H9 (cell line): ENCODE results near the gene ALOX15B. TPM values are rescaled to one million over a fixed set of nuclear protein-coding genes. Genes with fewer than 3 reads are reported as not detected.

Source experiments
- DNase-seq: peaks from one replicate; pipeline ENCODE4 v3.0.0-alpha.2; 2017
- H2AFZ ChIP-seq: one replicate; pipeline ENCODE4 v1.6.1; 2013; ENCODE audit warnings: mild to moderate bottlenecking, low read length, control low read depth, moderate library complexity
- H2AK5ac ChIP-seq: 2 replicates; pipeline ENCODE4 v1.6.1; 2013; ENCODE audit warnings: low read length, control low read depth, mixed read lengths; ENCODE audit not compliant: insufficient read length
- H2BK120ac ChIP-seq: one replicate; pipeline ENCODE4 v1.6.1; 2013; ENCODE audit warnings: low read depth, mild to moderate bottlenecking, low read length, control low read depth, inconsistent platforms; ENCODE audit not compliant: poor library complexity, severe bottlenecking
- H2BK12ac ChIP-seq: 2 replicates; pipeline ENCODE4 v1.6.1; 2013; ENCODE audit warnings: low read length, control low read depth, mixed read lengths, low read depth; ENCODE audit not compliant: insufficient read length
- H2BK15ac ChIP-seq: 2 replicates; pipeline ENCODE4 v1.6.1; 2013; ENCODE audit warnings: low read depth, low read length, control low read depth
- H2BK20ac ChIP-seq: one replicate; pipeline ENCODE4 v1.6.1; 2013; ENCODE audit warnings: low read depth, mild to moderate bottlenecking, low read length, control low read depth, inconsistent platforms; ENCODE audit not compliant: poor library complexity, severe bottlenecking
- H2BK5ac ChIP-seq: 2 replicates; pipeline ENCODE4 v1.6.1; 2013; ENCODE audit warnings: low read length, control low read depth, mixed read lengths; ENCODE audit not compliant: insufficient read length
- H3K14ac ChIP-seq: 2 replicates; pipeline ENCODE4 v1.6.1; 2013; ENCODE audit warnings: low read length, control low read depth; ENCODE audit not compliant: insufficient read depth
- H3K18ac ChIP-seq: 2 replicates; pipeline ENCODE4 v1.6.1; 2013; ENCODE audit warnings: low read depth, mild to moderate bottlenecking, mixed read lengths, low read length, control low read depth; ENCODE audit not compliant: insufficient read length
- H3K23ac ChIP-seq: 2 replicates; pipeline ENCODE4 v1.6.1; 2013; ENCODE audit warnings: low read length, control low read depth, mixed read lengths, low read depth; ENCODE audit not compliant: insufficient read length
- H3K23me2 ChIP-seq: 2 replicates; pipeline ENCODE4 v1.6.1; 2013; ENCODE audit warnings: low read depth, mild to moderate bottlenecking, mixed read lengths, low read length, control low read depth; ENCODE audit not compliant: insufficient read length, poor library complexity, severe bottlenecking
- H3K27ac ChIP-seq: 2 replicates; pipeline ENCODE4 v1.5.1; 2013; ENCODE audit warnings: low read length, control low read depth, mixed read lengths, low read depth; ENCODE audit not compliant: insufficient read length
- H3K27me3 ChIP-seq: 2 replicates; pipeline ENCODE4 v1.6.1; 2013; ENCODE audit warnings: low read length, control low read depth, inconsistent platforms; ENCODE audit not compliant: insufficient read depth
- H3K4ac ChIP-seq: 2 replicates; pipeline ENCODE4 v1.6.1; 2013; ENCODE audit warnings: low read depth, mild to moderate bottlenecking, control low read depth, inconsistent platforms, low read length, moderate library complexity
- H3K4me1 ChIP-seq: 2 replicates; pipeline ENCODE4 v1.6.1; 2013; ENCODE audit warnings: low read length, control low read depth, inconsistent platforms; ENCODE audit not compliant: insufficient read depth
- H3K4me2 ChIP-seq: 2 replicates; pipeline ENCODE4 v1.6.1; 2013; ENCODE audit warnings: low read length, control low read depth, mixed read lengths; ENCODE audit not compliant: insufficient read length, insufficient read depth
- H3K56ac ChIP-seq: 2 replicates; pipeline ENCODE4 v1.6.1; 2013; ENCODE audit warnings: low read depth, mild to moderate bottlenecking, mixed read lengths, low read length, control low read depth; ENCODE audit not compliant: insufficient read length
- H3K79me1 ChIP-seq: 2 replicates; pipeline ENCODE4 v1.6.1; 2013; ENCODE audit warnings: low read depth, mild to moderate bottlenecking, moderate library complexity, low read length, control low read depth, inconsistent platforms; ENCODE audit not compliant: insufficient read depth, poor library complexity, severe bottlenecking
- H3K79me2 ChIP-seq: 2 replicates; pipeline ENCODE4 v1.6.1; 2013; ENCODE audit warnings: low read length, control low read depth, inconsistent platforms; ENCODE audit not compliant: insufficient read depth
- H3K9ac ChIP-seq: 2 replicates; pipeline ENCODE4 v1.6.1; 2013; ENCODE audit warnings: low read length, control low read depth, mixed read lengths; ENCODE audit not compliant: insufficient read length; ENCODE audit errors: extremely low read depth
- H3K9me3 ChIP-seq: one replicate; pipeline ENCODE4 v1.6.1; 2013; ENCODE audit warnings: low read depth, low read length, inconsistent platforms; ENCODE audit not compliant: control insufficient read depth
- H3T11ph ChIP-seq: one replicate; pipeline ENCODE4 v1.6.1; 2013; ENCODE audit warnings: mild to moderate bottlenecking, low read length, control low read depth, inconsistent platforms
- H4K20me1 ChIP-seq: one replicate; pipeline ENCODE4 v1.6.1; 2013; ENCODE audit not compliant: control insufficient read depth, insufficient read length, insufficient read depth
- H4K5ac ChIP-seq: 2 replicates; pipeline ENCODE4 v1.6.1; 2013; ENCODE audit warnings: low read depth, mild to moderate bottlenecking, mixed read lengths, low read length, control low read depth; ENCODE audit not compliant: insufficient read length
- H4K8ac ChIP-seq: replicated peaks from 2 replicates; pipeline ENCODE4 v1.6.1; 2013; ENCODE audit warnings: low read length, control low read depth, mixed read lengths, low read depth; ENCODE audit not compliant: insufficient read length
- H4K91ac ChIP-seq: 2 replicates; pipeline ENCODE4 v1.6.1; 2013; ENCODE audit warnings: low read depth, mild to moderate bottlenecking, moderate library complexity, mixed read lengths, low read length, control low read depth; ENCODE audit not compliant: insufficient read length
- H3K27ac Mint-ChIP-seq, 3 experiments: 2 replicates in 2 of 3; 3 replicates in 1 of 3; pipeline ENCODE4 v1.8.0; 2020 to 2021; ENCODE audit warnings: mixed read lengths in 3 of 3, mild to moderate bottlenecking in 1 of 3, moderate library complexity in 1 of 3
- H3K27me3 Mint-ChIP-seq: 2 replicates; pipeline ENCODE4 v1.8.0; 2021; ENCODE audit warnings: low read depth, mild to moderate bottlenecking, moderate library complexity, mixed read lengths
- H3K36me3 Mint-ChIP-seq, 3 experiments: 2 replicates in 2 of 3; 3 replicates in 1 of 3; pipeline ENCODE4 v1.8.0; 2020 to 2021; ENCODE audit warnings: low read depth in 3 of 3, mixed read lengths in 3 of 3; ENCODE audit not compliant: insufficient read depth in 1 of 3
- H3K4me1 Mint-ChIP-seq, 2 experiments: 2 replicates each; pipeline ENCODE4 v1.8.0; 2020; ENCODE audit warnings: mixed read lengths in 2 of 2
- H3K4me3 Mint-ChIP-seq, 2 experiments: 2 replicates in 1 of 2; 3 replicates in 1 of 2; pipeline ENCODE4 v1.8.0; 2020 to 2021; ENCODE audit warnings: mild to moderate bottlenecking in 2 of 2, mixed read lengths in 2 of 2, moderate library complexity in 1 of 2
- H3K9me3 Mint-ChIP-seq, 2 experiments: 2 replicates in 1 of 2; 3 replicates in 1 of 2; pipeline ENCODE4 v1.8.0; 2020; ENCODE audit warnings: mild to moderate bottlenecking in 2 of 2, mixed read lengths in 2 of 2, moderate library complexity in 1 of 2
- CTCF ChIP-seq: fragments of 200-600 bp; sonication (generic); conservative IDR thresholded peaks from 3 replicates; pipeline ENCODE4 v1.8.0; 2021; ENCODE audit warnings: antibody characterized with exemption, mild to moderate bottlenecking
- WGBS: extraction: QIAGEN DNeasy Blood & Tissue Kit; methylation state at CpG from one replicate; pipeline ENCODE4 v1.1.7; 2013; ENCODE audit warnings: missing lambda C conversion rate, low lambda C conversion rate, mixed read lengths; ENCODE audit not compliant: insufficient read length; ENCODE audit errors: extremely low coverage; 5-methylcytosine and 5-hydroxymethylcytosine counted together
- total RNA-seq: library from RNA; stranded (reverse); gene quantifications from 2 replicates; pipeline ENCODE4 v1.2.1, GENCODE V29; 2021

ALOX15B gene
- total RNA-seq, 1 experiment from 2014 or later: not detected

- H3K18ac ChIP-seq: no peak overlapping the region
- no peak overlapping the region for H2BK5ac ChIP-seq
- no peak for DNase-seq
- no peaks in the 10 kb centered on the region for H3K79me1 ChIP-seq
- H3K23ac ChIP-seq: no peak overlapping the region
- H3K56ac ChIP-seq: no peak overlapping the region
- no peak overlapping the region for H2BK20ac ChIP-seq
- H3K9me3 Mint-ChIP-seq: no peaks in the 10 kb centered on the region
- H3T11ph ChIP-seq: no peak overlapping the region
- no peak overlapping the region for H3K4me3 Mint-ChIP-seq
- H3K4ac ChIP-seq: no peak overlapping the region
- H4K5ac ChIP-seq: no peak overlapping the region
- no peaks in the 10 kb centered on the region for H3K4me1 ChIP-seq
- no peaks in the 10 kb centered on the region for H3K9me3 ChIP-seq
- no peaks in the 10 kb centered on the region for H3K27me3 ChIP-seq
- H4K91ac ChIP-seq: no peak overlapping the region
- no peaks in the 10 kb centered on the region for H4K20me1 ChIP-seq
- H3K36me3 Mint-ChIP-seq: no peaks in the 10 kb centered on the region
- no peak overlapping the region for H2BK15ac ChIP-seq
- H3K27me3 Mint-ChIP-seq: peaks cover 33% of the 10 kb centered on the region
- no peak overlapping the region for H4K8ac ChIP-seq
- no peaks in the 10 kb centered on the region for H3K23me2 ChIP-seq
- H3K4me1 Mint-ChIP-seq: peaks cover 0 to 5% of the 10 kb centered on the region in 2 experiments; a peak in 1 of 4 replicates
- no peak overlapping the region for H2AK5ac ChIP-seq
- WGBS: 100% methylated on average over 2 of the region's 6 CpGs
- H2AFZ ChIP-seq: no peak overlapping the region
- no peak overlapping the region for H3K14ac ChIP-seq
- H3K27ac Mint-ChIP-seq: no peak overlapping the region
- no peak overlapping the region for H3K9ac ChIP-seq
- H2BK120ac ChIP-seq: no peak overlapping the region
- no peak overlapping the region for H3K4me2 ChIP-seq
- TF ChIP-seq CTCF: no peak
- H3K79me2 ChIP-seq: no peaks in the 10 kb centered on the region
- no peak overlapping the region for H2BK12ac ChIP-seq
- H3K27ac ChIP-seq: no peak overlapping the region
Measured at GRCh38 chr17:8052256-8053252, 13.7 kb downstream of the ALOX15B start.
